Fibroblast of skin of scalp (primary cell): Measurements from ENCODE around the gene EIF1.

Source experiments
- DNase-seq: peaks from one replicate; pipeline ENCODE4 v3.0.0-alpha.2; 2013

The EIF1 gene

GRCh38 chr17:41702712-41703111, 14.0 kb downstream of the EIF1 start:
- no peak for DNase-seq

DNA sequence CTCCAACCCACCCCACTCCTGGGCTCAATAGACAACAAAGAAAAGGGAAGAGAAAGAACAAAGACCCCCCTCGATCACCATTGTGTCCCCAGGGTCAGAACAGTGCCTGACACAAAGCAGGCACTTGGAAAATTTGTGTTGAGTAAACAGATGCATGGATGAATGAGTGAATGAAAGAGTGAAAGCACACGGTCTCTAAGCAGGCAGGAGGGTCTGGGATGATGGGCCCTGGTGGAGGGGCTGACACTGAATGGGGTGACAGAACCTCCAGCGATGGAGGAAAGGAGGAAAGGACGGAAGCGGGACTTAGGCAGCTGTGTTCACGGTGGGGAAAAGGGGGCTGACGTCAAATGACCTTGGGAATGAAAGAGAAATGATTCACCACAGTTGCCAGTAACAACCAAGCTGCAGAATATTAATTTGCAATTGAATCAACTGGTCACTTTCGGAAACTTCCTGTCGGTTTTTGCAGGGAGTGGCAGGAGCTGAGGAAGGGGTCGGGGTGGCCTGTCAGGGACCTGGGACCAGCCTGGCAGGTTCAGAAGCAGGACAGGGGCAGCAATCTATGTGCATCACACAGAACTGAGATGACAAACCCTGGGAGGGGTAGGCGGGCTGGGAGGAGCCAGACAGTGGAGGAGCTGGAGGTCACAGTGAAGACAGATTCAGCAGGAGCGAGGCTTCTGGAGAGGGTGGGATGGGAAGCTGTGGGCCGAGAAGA, 16.7 kb downstream of the EIF1 start:
- DNase-seq: no peak

DNA sequence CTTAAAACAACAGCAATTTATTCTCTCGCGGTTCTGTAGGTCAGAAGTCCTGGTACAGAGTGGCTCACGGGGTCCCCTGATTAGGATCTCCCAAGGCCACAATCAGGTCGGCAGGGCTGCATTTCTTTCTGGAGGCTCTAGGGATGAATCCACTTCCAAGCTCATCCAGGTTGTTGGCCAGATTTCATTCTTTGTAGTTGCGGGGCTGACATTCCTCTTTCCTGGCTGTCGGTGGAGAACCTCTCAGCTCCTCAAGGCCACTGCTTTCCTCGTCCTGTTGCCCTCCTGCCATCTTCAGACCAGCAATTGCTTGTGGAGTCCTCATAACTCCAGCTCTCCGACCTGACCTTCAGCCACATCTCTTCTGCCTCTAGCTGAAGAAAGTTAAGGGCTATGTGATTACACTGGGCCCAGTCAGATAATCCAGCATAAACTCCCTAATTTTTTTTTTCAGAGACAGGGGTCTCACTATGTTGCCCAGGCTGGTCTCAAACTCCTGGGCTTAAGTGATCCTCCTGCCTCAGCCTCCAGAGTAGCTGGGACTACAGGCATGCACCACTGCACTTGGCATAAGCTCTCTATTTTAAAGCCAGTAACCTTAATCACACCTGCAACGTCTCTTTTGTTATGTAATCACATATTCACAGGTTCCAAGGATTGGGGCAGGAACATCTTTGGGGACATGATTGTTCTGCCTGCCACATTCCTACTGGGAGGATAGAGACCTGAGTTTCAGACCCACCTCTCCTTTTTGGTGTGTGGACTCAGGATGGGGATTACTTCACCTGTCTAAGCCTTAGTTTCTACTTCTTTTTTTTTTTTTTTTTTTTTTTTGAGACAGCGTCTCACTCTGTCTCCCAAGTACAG, 19.4 kb downstream of the EIF1 start:
- DNase-seq: no peak

DNA sequence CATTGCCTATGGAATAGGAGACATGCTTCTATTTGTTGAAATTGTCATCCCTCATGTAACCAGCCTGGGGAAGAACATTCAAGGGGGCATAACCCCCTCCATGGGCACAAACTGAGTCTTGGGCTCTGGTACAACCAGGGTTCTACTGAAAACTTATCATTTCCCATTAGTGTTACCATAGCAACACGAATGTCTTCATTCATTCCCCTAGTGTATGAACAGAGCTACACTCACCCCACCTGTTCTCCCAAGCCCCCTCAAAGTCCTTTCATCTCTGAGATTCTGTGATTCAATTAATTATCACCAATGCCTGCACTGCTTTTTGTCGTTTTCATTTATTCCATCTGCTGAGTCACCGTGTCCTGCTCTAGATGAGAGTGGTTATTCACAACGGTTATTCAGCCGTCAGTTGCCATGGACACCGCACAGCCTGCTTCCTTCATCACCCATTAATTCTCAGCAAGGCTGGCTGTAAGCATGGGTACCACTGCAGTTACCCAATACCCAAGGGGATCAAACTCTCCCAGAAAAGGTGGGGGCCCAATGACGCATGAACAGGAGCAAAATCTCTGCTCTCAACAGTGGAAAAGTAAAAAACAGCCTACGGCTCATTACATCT, 21.9 kb downstream of the EIF1 start:
- DNase-seq: peak; percentile 51

DNA sequence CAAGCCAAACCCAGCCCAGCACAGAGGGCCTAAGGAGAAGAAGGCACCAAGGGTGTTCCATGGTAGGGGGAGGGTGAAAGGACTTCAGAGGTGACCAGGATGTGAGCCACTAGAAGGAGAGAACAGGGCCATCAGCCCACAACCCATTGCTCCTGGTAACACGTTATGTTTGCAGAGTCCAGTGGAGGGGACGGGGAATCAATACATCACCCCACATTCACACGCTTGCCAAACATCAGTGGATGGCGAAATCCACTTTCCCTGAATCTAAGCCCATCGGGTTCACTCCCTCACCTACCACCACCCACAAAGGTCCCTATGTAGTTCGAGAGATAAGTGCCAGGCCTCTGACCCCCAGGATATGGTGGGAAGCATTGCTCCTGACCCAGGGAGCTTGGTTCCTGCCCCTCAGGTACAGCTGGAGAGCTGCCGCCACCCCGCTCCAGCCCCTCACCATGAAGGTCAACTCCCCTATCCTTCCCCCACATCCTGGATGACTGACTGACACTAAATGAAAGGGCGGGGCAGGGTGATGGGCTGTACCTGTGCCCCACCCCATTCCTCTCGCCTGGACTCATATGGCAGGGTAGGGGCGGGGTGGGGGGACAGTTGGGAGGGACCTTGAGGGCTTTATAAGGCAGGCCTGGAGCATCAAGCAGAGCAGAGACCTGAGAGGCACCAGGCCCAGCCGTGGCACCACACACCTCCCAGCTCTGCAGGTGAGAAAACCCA, 23.1 kb downstream of the EIF1 start, which contains the start of gene GAST:
Gene GAST, plus strand, starts transcription at position 663 of the 732 bp plus-strand sequence. CDS start 3,106 bp downstream, outside the sequence.
- no peak for DNase-seq

- no peak for DNase-seq
These were observed 29.0 kb downstream of the EIF1 start for GRCh38 chr17:41717408-41718286.

DNA sequence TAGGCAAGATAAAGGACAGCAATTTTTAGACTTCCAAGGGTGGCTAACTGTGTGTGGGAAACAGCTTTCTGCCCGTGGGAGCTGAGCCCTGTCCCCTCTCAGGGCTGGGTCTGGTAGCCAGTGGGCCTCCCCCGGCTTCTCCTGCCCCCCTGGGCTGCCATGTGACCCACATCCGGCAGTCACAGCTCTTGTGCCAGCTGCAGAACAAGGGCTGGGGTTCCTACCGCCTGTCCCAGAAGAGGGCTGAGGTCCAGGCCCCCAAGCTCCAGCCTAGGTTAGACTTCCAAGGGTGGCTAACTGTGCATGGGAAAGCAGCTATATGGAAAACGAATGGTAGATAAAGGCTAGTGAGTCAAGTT, 29.6 kb downstream of the EIF1 start:
- no peak for DNase-seq

- no peak for DNase-seq
These were observed 33.5 kb downstream of the EIF1 start for GRCh38 chr17:41722231-41722630.

DNA sequence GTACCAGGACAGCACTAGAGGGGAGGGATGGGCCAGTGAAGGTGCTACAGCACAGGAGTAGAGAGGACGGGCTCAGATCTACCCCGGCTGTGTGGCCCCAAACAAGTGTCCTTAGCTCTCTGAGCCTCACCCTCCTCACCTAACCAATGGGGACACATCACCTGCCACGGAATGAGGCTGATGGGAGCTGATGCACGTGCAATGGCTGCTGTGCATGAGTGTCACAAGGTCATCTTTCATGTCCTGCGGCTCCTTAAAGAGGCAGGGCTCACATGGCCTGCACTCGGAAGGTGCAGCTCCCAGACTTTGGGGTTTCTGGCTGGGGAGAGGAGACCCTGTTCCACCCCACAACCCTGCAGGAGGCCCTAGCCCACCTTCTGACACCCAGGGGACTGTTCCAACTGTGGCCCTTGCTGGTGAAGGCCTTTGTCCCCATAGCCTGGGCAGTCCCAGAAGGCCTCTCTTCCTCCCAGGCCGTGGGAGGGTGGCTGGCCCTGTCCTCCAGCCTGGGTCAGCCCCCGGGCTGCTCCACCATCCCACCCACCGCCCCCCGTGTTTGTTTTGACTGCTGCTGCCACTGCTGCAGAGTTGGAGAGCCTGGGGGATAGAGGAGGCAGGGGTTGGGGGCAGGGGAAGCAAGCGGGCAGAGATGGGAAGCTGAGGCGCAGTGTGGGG, 35.3 kb downstream of the EIF1 start:
- DNase-seq: no peak

- no peak for DNase-seq
These were observed 35.9 kb downstream of the EIF1 start for GRCh38 chr17:41724476-41725050.

GRCh38 chr17:41725134-41725533, 36.4 kb downstream of the EIF1 start:
- no peak for DNase-seq

GRCh38 chr17:41728056-41728455, 39.4 kb downstream of the EIF1 start:
- DNase-seq: no peak

- no peak for DNase-seq
These were observed 41.8 kb downstream of the EIF1 start for GRCh38 chr17:41730479-41730878.

DNA sequence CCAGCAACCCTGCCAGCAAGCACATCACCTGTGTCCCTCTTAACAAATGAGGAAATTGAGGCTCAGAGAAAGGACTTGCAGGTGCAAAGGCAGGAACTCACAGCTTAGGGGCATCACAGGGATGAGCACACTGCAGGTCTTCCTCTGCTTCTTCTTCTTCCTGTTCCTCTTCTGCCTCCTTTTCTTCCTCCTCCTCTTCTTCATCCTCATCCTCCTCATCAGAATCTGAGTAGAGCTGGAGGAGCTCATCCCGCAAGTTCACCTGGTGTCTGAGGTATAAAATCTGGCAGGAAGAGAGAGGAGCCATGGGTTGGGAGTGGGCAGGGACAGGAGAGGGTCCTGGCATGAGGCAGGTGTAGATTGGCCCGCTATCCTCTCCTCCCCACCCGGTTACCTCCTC, 43.2 kb downstream of the EIF1 start:
- no peak for DNase-seq

DNA sequence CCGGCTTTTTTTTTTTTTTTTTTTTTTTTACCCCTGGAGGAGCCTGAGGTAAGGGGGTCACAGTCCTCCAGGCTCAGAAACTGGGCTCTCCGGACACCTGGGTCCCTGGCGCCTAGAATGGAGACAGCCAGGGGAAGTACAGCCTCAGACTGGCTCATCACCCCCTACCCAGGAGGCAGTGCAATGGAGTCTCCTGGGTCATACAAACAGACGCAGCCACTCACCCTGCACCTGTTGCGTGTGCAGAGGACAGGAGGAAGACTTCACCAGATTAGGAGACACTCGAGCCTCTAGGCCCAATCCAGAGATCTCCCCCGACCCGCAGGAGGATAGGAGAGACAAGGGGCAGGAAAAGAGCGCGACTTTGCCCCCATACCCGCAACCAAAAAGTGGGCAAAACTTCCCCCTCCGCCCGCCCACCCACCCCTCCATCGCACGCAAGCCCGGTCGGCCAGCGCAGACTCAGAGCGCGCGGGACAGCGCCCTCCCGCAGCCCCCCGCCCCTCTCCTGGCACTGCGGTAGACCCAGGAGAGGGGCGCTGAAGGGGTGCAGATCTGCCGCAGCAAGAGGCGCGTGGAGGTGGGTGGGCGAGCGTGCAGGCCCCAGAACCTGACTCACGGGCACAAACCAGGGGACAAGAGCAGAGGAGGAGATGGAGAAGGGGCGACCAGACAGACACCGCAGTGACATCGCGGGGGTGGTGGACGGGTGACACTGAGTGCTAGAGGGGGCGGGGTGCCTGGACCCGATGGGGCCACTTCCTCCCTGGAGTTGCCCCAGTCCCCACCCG, 44.9 kb downstream of the EIF1 start:
- no peak for DNase-seq

DNA sequence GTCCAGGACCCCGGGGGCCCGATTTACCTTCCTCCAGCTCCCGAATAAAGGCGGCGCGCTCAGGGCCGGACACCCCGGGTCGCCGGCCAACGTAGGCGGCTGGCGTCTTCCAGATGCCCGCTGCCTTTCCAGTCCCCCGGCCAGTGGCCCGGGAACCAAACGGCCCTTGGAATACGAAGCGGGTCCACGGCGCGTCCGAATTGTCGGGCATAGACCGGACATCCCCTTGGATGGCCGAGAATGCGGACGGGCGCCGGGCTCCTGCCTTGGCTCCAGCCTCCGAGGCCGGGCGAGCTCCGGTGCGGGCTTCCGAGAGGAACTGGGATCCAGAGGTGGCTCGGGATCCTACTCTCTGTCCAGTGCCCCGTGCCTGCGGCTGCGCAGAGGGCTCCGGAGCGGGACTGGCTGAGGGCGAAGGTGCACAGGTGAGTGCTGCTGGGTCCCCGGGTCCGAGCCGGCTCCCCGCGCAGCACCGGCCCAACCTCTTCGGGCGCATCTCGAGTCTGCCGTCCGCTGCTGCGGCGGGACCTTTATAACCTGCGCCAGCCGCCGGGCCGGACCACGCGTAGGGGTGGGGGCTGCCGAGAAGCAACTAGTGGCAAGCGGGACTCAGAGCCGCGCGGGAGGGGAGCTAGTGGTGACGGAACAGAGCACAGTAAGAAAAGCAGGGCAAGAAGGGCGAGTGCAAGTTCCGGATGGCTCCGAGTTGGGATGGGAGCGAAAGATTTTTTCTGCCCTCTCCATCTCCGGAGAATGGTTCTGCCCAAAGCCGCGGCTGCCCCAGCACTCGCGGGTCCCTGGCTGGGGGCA, 45.7 kb downstream of the EIF1 start, which contains the start of gene HAP1:
Gene HAP1, minus strand, starts transcription at position 505 of the 810 bp plus-strand sequence. Its CDS starts 9 bp downstream, at position 496.
- DNase-seq: no peak

GRCh38 chr17:41734949-41735313, 46.2 kb downstream of the EIF1 start:
- no peak for DNase-seq

- no peak for DNase-seq
These were observed 47.1 kb downstream of the EIF1 start for GRCh38 chr17:41735744-41736143.
